T-helper 22 cell (primary cell): Measurements from ENCODE around the gene EPHB4.
A peak's percentile ranks its signal among the peaks of the same experiment; 100 is the strongest.
"Not testable (repeated sequence)": the region's sequence is repeated elsewhere in the genome, so short reads cannot be mapped to it uniquely, and the experiment has no call there.

Experiments
- DNase-seq: peaks from one replicate; pipeline ENCODE4 v3.0.0-alpha.2; 2020; ENCODE audit warnings: low read depth

EPHB4 gene

DNA sequence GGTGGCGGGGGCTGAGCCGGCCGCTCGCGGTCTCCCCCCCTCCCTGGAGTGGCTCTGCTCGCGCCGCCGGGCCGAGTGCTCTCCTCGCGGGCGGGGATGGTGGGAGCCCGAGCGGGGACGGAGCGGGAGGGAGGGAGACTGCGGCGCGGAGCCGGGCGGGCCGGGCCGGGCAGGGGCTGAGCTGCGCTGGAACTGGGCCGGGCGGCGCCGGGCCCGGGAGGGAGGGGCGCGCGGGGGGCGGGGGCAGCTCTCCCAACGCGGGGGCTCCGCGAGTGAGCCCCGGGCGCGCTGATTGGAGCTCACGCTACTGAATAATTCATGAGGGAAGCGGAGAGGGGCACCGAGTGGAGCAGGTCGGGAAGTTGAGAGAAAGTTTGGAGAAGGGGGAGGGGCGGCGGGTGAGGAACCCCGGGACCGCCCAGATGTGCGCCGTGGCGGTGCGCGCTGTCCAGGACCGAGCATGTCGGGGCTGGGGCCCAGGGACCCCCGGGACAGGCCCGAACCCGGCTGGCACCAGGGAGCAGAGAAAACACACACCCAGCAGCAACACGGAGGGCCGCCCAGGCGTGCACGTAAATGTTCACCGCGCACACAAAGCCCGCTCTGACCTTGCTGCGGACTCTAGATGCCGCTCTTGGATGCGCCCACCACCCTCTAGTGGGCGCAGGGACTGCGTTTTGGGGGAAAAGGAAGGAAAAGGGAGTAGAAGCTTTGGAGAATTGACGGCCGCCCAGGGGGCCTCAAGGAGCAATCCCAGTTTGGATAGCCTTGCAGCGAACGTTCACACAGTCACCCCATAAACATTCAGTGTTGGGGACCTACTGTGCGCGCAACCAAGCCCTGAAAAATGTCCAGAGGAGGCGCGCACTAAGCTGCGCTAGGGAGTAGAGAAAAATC is at the start of gene EPHB4:
Gene EPHB4 (minus strand): TSS at position 194 of the 897 bp plus-strand sequence. CDS start 493 bp downstream, outside the sequence.
- DNase-seq, result no peak

GRCh38 chr7:100875356-100875751 is 48.0 kb upstream of the EPHB4 start:
- DNase-seq, result no peak

- DNase-seq, result peak; percentile 96
These were observed 47.4 kb upstream of the EPHB4 start, which contains the start of gene SRRT for GRCh38 chr7:100874577-100875355. Gene SRRT (plus strand): TSS chr7:100875103. CDS start chr7:100875591, 488 bp downstream.

GRCh38 chr7:100874300-100874576 is 46.9 kb upstream of the EPHB4 start:
- no peak for DNase-seq

DNA sequence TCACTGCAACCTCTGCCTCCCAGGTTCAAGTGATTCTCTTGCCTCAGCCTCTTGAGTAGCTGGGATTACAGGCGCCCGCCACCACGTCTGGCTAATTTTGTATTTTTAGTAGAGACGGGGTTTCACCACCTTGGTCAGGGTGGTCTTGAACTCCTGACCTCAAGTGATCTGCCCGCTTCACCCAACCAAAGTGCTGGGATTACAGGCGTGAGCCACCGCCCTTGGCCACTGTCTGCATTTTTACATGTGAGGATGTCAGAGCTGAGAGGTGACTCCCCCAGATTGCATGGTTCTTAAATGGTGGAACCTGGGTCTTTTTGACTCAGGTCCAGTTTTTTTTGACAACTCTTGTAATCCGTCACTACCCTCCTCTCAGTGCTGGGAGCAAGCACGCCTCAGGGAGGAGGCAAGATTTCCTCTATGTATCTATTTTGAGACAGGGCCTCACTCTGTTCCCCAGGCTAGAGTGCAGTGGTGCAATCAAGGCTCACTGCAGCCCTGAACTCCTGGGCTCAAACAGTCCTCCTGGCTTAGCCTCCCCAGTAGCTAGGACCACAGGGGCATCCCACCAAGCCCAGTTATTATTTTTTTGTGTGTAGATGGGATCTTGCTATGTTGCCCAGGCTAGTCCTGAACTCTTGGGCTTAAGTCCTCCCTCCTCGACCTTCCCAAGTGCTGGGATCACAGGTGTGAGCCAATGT is 46.4 kb upstream of the EPHB4 start:
- DNase-seq, result no peak

DNA sequence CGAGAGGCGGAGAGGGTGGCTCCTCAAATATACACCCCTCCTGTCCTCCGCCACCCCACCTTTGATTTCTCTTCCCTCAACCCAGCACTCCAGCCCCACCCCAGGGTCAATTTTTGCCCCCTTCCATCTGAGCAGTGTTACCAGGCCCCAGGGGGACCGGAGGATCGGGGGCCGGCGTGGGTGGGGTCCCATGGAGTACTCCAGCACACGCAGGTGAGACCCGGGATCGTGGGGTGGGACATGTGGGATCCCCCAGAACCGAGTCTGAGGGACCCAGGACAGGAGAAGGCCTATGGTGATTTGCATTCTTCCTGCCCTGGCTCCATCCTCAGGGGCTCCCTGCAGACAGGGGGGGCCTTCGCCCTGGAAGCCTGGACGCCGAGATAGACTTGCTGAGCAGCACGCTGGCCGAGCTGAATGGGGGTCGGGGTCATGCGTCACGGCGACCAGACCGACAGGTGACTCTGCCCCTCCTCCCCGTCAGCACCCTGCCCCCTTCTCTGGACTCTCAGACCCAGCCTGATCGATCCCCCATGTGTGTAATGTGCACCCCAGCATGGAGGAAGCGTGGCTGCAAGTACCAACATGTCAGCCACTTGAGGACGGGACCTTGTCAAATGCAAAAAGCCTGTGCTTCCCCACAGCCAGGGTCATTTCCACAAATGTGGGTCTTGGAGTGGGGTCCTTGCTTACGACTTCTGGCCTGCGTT is 40.6 kb upstream of the EPHB4 start:
- DNase-seq, result no peak

GRCh38 chr7:100867040-100867775 is 39.9 kb upstream of the EPHB4 start, which contains the start of gene TRIP6:
Gene TRIP6 (plus strand): TSS chr7:100867387. CDS start chr7:100867498, 111 bp downstream.
- peak; percentile 27 for DNase-seq

- DNase-seq, result no peak
These were observed 39.4 kb upstream of the EPHB4 start for GRCh38 chr7:100866729-100867039.

GRCh38 chr7:100865938-100866728 is 38.8 kb upstream of the EPHB4 start:
- no peak for DNase-seq

DNA sequence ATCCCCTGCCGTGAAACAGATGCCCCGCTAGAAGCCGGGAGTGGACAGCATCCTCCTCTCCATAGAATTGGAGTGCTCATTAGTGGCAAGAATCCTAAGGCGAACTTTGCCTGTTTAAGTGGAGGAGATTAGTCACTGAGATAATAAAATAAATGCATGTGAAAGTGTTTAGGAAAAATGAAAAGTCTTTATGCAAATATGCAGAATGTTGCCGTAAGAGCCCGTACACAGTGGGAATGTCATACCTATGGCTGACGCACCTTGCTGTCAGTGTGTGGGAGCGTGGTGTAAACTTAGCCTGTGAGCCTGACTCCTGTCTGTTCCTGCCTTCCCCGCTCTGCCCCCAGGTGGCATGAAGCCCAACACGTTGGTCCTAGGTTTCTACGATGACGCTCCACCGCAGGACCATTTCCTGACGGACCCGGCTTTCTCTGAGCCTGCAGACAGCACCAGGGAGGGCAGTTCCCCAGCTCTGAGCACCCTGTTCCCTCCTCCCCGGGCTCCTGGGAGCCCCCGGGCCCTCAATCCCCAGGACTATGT is 38.1 kb upstream of the EPHB4 start:
- DNase-seq, result no peak

DNA sequence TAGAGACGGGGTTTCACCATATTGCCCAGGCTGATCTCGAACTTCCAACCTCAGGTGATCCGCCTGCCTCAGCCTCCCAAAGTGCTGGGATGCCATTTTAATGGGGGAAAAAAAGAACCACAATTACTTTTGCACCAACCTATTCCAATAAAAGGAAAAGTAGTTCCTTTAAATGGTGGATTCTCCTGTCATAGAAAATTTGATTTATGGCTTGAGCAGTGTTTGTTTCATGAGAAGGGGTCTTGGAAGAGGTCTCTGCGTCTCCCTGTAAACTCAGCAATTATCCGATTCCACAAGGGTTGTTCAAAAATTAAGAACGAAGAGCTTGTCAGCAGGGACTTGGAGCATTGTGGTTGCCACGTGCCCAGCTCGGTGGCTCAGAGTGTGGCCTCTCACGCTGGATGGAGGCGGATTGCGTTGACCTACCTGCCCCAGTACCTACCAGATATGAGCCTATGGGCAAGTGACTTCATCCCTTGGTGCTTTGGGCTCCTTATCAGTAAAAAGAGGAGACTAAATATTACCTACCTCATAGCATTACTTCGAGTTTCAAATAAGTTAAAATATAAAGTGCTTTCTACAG is 37.0 kb upstream of the EPHB4 start:
- DNase-seq, result no peak

DNA sequence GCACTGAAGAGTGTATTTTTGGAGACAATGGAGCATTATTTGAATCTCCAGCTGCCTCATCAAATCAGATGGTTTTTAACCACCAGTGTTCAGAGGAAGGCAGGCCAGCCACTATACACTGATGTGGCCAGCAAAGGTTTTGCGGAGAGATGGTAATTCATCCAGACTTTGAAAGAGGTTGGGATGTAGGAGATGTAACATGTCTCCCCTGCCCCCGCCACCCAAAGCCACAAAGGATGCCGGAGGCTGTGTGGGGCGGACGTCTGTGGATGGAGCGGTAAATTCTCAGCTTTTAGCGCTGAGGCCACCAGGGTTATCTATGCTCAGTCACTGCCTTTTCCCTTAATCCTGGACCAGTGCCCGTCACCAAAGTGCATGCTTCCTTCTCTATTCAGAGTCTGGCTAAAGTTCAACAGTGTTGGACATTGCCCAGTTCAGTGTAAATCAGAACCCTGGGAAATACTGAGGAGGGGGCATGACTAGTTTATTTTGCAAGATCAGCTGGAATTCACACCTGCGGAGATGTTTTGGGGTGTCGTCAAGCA is 36.2 kb upstream of the EPHB4 start:
- no peak for DNase-seq

DNA sequence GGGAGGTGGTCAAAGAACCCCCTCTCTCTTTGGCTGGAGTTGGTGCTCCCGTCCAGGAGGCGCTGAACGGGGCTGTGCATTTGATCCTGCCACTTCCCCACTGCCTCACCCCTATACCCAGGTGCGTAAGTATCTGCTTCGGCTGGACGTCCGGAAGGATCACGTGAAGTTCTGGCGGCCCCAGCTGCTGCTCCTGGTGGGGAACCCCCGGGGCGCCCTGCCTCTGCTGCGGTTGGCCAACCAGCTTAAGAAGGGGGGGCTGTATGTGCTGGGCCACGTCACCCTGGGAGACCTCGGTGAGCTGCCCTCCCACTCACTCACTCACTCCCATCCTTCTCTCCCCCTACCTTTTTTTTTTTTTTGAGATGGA is 34.3 kb upstream of the EPHB4 start:
- no peak for DNase-seq

DNA sequence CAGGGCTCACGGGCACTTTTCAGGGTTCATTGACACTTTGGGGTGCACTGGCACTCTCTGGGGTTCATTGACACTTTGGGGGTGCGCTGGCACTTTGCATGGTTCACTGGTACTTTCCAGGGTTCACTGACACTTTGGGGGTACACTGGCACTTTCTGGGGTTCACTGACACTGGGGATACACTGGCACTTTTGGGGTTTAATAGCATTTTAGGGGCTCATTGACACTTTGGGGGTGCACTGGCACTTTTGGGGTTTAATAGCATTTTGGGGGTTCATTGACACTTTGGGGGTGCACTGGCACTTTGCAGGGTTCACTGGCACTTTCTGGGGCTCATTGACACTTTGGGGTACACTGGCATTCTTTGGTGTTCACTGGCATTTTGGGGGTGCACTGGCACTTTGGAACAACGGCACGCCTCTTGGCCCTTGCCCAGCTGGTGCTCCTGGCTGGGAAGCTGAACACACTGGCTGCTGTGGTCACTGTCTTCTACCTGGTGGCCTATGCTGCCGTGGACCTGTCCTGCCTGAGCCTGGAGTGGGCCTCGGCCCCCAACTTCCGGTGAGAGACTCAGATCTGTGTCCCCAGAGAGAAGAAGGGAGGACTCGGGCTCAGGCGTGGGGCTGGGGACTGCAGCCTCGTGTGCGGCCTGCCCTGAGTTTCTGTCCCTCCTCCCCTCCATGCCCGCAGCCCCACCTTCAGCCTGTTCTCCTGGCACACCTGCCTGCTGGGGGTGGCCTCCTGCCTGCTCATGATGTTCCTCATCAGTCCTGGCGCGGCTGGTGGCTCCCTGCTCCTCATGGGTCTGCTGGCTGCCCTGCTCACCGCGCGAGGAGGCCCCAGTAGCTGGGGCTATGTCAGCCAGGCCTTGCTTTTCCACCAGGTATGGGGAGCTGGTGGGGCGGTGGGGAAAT is 33.6 kb upstream of the EPHB4 start:
- DNase-seq, result no peak

- DNase-seq, result no peak
These were observed 32.5 kb upstream of the EPHB4 start for GRCh38 chr7:100859856-100860255.

DNA sequence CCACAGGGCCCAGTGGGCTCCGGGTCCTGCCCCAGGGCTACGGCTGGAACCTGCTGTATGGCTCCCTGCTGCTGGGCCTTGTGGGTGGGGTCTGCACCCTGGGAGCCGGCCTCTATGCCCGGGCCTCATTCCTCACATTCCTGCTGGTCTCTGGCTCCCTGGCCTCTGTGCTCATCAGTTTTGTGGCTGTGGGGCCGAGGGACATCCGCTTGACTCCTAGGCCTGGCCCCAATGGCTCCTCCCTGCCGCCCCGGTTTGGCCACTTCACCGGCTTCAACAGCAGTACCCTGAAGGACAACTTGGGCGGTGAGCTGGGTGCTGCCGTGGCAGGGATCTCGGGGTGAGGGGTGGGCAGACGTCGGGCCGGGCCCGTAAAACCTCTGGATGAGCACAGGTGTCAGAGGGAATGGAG is 29.6 kb upstream of the EPHB4 start:
- DNase-seq, result no peak

DNA sequence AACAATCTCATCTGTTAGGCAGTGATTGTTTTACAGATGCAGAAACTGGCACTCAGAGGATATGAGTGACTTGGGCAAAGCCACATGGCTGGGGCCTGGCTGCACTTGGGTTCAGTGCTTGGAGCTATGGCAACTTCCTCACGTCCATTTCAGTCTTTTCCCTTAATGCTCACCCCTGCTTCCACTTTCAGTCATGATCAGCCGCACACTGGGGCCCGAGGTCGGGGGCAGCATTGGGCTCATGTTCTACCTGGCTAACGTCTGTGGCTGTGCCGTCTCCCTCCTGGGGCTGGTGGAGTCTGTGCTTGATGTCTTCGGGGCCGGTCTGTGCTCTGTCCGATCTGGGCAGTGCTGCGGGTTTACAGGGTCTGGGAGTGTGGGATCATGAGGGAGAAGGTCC is 28.2 kb upstream of the EPHB4 start:
- DNase-seq, result no peak

- DNase-seq, result not testable (repeated sequence)
These were observed 27.6 kb upstream of the EPHB4 start for GRCh38 chr7:100854899-100855298.
